NCI-H2227 (cell line): ENCODE data around the gene TADA2B.
"Not testable (repeated sequence)": the region's sequence is repeated elsewhere in the genome, so short reads cannot be mapped to it uniquely, and the experiment has no call there.

Experiments used
- DNase-seq: peaks from one replicate; lab custom pipeline; 2025; ENCODE audit not compliant: unreplicated experiment; lab: John Stamatoyannopoulos, UW

TADA2B gene

DNA sequence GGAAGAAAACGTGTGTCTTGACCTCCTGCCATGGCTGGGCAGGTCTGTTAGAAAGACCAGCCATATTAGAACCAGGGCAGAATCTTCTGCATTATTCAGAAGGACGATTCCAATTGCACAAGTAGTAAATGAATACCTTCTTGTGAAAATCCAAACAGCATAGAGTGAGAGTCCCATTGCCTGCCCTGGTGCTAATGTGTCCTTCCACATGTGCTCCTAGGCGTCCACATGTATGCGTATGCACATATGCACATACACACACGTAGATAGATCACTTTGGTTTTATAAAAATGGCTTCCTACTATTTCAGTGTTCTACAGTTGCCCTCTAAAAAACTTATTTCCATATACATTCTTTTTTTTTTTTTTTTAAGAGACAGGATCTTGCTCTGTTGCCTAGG lies 34.9 kb downstream of the TADA2B start:
- DNase-seq = no peak

DNA sequence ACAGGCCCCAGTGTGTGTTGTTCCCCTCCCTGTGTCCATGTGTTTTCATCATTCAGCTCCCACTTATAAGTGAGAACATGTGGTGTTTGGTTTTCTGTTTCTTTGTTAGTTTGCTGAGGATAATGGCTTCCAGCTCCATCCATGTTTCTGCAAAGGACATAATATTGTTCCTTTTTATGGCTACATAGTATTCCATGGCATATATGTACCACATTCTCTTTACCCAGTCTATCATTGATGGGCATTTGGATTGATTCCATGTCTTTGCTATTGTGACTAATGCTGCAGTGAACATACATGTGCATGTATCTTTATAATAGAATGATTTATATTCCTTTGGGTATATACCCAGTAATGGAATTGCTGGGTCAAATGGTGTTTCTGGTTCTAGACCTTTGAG lies 36.3 kb downstream of the TADA2B start:
- DNase-seq = not testable (repeated sequence)

DNA sequence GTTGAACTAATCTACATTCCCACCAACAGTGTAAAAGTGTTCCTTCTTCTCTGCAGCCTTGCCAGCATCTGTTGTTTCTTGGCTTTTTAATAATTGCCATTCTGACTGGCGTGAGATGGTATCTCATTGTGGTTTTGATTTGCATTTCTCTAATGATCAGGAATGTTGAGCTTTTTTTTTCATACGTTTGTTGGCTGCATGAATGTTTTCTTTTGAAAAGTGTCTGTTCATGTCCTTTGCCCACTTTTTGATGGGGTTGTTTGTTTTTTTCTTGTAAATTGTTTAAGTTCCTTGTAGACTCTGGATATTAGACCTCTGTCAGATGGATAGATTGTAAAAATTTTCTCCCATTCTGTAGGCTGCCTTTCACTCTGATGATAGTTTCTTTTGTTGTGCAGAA lies 36.7 kb downstream of the TADA2B start:
- not testable (repeated sequence) for DNase-seq

DNA sequence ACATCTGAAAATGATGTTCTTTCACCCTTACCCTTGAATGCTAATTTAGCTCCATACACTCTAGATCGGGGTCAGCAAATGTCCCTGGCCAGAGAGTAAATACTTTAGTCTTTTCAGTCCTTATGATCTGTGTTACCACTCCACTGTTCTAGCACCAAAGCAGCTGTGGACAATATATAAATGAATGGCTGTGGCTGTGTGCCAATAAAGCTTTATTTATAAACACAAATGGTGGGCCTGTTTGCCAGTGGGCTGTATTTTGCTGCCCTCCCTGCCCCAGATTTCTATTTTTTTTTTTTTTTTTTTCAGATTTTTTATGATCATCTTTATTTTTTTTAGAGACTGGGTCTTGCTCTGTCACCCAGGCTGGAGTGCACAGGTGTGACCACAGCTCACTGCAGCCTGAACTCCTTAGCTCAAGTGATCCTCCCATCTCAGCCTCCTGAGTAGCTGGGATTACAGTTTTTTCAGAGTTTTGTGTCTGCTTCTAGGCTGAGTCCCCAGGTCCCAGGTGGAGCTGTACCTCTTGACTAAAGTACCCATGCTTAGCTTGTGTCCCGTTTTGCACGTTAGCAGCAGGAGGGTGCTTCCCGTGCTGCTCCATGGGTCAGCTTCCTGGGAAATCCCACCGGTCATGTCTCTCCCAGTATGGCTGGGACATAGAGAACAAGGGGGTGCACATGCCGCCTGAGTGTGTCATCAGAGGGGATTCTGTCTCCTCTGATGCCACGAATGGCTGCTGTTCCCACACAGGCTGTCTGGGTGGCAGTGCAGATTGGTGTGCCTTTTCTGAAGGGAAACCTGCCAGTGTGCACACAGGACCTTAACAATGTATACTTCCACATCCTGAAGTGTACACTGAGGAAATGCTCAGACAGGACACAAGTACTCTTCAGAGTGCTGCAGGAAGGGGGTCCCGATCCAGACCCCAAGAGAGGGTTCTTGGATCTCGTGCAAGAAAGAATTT lies 40.7 kb downstream of the TADA2B start:
- DNase-seq = no peak

DNA sequence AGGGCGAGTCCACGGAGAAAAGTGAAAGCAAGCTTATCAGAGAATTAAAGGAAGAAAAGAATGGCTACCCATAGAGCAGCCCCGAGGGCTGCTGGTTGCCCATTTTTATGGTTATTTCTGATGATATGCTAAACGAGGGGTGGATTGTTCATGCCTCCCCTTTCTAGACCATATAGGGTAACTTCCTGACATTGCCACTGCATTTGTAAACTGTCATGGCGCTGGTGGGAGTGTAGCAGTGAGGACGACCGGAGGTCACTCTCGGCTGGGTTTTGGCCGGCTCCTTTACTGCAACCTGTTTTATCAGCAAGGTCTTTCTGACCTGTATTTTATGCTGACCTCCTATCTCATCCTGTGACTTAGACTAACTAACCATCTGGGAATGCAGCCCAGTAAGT lies 41.4 kb downstream of the TADA2B start:
- DNase-seq = not testable (repeated sequence)

DNA sequence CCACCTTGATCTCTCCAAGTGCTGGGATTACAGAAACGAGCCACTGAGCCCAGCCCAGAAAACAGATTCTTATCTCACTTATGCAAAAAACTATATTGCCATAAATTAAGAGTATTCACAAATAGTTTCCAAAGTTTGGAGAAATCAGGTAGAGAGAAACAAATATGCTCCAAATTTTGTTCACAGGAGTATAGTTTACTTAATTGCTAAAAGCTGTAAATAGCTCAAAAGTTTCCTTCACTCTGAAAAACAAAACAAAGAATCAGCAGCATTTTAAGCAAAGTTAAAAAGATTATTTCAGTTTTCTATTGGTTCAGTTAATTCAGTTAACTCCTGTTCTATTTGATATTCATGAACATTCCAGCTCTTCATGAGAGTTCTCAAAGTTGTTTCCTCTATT lies 43.2 kb downstream of the TADA2B start:
- DNase-seq = no peak

DNA sequence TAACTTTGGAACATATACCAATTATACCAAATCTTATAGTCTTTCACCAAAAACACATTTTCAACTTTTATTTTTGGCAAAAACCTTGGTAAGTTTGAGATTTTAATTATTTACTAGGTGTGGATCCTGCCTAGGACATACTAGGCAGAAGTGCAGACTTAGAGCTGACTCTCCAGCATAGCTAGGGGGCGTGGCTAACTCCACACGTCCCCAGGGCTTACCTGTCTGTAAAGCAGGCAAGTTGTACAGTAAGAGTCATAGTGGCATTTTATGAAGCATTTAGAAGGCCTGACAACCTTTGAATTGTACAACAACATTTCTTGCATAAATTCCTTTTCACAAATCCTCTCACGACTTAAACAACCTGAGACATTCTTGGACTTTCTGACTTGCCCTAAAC lies 43.9 kb downstream of the TADA2B start:
- no peak for DNase-seq

DNA sequence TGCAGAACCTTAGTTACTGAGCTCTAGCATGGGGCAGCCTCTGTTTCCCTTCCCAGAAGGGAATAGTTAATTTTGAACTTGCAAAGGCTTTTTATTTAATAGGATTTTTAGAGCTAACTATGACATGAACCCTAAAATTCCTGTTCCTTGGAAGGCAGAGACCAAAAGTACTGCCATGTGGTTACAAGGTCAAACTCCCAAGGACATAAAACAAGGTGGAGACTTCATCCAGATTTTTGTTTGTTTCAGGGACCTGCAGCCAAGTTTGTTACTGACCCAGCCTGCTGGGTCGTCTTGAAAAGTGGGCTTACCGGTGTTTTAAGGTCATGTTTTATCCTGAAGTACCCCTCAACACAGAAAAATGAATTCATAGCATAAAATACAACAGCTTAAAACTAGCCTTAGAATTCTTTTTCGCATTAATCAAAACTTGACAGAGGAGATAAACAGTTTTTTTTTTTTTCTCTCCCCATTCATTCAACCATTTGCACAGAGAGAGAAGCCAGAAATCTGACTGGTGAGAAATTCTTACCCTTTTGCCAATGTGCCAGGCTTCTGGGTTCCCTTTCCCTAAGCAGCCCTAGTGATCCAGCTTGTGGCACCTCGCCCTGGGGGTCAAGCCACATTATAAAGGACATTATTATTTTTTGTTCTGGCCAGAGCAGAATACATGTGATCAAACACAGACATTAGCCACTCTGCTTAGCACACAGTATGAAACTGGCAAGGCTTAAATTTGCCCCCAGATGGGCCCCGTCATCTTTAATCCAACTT lies 46.2 kb downstream of the TADA2B start:
- no peak for DNase-seq

DNA sequence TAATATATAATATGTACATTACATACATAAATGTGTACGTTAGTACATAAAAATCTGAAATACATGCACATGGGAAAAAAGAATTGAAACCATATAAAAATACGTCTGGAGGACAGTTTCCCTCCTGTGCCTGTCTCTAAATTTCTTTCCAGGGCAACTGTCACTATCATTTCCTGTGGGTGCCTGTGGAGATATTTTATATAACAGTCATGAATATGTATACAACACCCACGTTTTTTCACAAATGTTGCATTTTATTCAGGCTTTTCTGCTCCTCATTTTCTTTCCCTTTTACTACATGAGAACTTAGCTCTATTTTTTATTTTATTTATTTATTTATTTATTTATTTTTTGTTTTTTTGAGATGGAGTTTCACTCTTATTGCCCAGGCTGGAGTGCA lies 48.9 kb downstream of the TADA2B start:
- DNase-seq = no peak

DNA sequence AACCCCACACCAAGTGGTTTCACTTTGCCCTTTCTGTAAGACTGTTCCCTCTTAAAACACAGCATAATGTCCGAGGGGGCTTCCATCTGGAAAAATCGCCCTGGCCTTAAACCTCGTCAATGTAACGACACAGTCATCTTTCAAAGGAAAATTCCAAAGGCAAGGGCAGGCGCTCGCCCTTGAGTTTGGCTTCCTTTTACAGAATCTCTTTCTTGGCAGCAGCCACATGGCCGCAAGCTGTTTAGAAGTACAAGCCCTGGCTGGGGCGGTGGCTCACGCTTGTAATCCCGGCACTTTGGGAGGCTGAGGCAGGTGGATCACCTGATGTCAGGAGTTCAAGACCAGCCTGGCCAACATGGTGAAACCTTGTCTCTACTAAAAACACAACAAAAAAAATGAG lies 51.7 kb downstream of the TADA2B start:
- DNase-seq = no peak

DNA sequence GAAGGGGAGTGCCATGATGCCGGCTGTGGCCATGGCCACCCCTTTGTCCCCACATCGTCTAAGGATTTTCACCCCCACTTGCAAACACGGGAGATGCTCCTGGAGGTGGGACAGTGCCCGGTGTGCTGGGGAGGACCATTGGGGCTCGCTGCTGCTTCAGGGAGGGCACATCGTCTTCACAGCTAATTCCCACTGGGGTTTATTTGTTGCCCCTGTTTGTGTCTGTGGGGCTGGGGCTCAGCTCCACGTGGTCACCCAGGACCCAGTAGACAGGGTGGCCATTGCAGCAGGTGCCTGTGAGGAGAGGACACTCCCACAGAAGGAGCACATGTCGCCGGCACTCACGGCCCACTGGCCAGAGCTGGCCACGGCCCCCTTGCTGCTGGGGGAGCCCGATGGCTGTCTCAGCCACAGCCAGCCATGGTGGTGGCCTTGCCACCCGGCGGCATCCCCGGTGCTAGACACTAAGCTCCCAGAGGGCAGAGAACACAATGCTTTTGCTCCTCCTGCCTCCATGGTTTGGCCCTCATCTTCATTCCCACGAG lies 52.5 kb downstream of the TADA2B start:
- DNase-seq = no peak

DNA sequence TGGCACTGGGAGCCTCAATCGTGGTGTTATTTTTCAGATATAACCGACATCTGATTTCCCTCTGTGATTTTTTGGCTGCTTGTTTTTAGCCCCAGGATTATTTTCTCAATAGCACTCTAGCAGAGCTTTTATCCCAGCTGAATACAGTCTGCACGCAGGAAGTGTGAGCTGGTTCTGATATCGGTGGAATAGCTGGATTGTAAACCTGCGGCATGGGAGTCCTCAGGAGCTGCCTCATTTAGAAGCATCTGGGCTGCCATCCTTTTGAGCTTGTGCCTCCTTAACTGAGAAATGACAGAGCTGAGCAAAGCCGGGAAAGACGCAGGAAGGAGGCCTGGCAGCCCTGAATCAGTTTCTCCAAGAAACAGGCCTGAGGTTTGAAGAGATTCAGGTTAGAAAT lies 53.1 kb downstream of the TADA2B start:
- DNase-seq = no peak

DNA sequence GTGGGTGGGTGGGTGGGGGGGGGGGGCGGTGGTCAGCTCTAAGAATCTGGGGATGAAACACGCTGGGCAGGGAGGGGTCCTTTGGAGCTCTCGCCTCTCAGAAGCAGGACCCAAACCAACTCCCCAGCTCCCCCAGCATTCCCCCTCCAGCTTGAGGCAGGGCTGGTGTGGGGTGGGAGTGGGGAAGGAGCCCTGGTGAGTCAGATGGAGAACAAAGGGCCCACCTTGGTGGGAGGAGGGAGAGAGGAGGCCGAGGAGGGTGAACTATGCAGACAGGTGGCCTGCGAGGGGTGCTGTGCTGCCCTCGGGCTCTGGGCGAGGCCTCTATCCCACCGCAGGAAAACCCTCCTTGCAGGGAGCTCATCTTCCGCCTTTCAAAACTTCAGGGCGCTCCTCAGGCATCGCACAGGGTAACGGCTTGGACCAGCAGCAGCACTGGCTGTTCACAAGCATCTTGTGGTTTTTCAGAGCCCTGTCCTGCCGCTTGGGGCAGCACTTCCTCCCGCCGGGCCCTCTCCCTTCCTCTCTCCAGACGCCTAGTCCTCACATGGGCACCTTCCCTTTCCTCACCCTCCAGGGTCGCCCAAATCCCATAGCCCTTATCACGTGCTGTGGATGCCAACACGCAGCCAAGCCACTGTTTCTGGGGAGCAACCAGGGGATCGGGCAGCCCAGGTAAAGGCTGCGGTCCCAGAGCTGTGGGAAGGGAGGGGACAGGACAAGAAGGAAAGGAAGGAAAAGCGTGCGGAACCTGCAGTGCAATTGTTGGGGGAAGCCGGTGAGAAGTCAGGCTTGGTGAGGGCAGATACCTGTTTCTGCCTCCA lies 58.7 kb downstream of the TADA2B start:
- peak; percentile 58 for DNase-seq

DNA sequence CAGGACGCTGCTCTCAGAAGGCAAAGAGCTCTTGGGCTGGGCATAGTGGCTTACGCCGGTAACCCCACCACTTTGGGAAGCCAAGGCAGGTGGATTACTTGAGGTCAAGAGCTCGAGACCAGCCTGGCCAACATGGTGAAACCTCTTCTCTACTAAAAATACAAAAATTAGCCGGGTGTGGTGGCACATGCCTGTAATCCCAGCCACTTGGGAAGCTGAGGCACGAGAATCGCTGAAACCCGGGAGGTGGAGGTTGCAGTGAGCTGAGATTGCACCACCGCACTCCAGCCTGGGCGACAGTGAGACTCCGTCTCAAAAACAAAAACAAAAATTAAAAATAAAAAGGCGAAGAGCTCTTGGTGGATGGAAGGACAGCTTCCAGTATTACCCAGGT lies 59.3 kb downstream of the TADA2B start:
- not testable (repeated sequence) for DNase-seq

DNA sequence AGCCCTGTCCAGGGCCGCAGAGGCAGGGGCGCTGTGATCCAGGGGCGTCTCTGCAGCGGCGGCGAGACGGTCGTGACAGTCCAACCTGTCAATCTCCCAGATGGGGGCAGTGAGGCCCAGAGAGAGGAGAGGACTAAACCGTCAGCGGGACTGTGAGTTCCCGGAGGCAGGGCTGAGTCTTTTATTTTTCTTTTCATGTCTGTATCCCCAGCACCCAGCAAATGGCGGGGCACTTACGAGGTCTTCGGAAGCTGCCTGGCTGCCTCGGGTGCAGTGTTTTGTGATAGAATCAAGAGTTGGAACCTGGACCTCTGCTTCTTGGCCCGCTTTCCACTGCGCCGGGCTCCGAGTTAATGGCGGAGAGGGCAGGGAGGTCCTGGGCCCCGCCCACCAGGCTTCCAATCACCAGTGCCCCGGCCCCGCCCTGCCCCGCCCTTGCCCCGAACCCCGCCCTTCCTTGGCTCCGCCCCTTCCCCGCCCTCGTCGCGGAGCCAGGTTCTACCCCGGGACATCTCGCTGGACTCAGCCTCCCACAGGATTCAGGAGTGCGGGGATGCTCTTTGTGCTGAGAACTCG lies 59.9 kb downstream of the TADA2B start:
- DNase-seq = peak; percentile 50

DNA sequence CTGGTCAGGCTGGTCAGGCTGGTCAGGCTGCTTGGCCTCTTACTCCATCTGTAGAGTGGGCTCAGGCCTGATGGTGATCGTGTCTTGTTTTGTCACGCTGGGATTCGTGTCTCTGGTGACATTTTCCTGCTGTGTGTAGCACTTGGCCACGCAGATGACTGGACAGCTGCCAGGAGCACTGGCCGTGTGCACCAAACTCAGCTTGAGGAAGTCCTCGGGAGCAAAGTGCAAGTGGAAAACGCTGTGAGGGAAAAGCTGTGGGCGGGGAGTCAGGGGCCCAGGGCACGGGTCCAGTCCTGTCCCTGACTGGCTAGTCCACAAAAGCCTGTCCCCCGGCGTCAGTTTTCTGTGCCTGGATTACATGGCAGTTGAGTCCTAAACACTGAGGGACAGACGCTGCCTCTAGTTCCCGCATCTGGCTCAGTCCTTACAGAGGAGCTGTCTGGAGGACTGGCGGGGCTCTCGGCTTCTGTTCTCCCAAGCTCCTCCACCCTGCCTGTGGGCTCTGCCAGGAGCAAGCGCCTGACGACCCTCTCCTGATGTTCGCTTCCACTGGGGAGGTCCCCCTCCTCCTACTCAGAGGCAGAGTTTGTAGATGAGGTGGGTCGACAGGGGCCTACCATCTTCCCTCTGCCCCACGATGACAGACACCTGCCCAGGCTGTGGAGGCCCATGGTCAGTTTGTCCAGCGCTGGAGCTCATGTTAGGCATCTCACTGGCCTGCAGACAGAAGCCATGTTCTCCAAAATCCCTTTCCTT lies 60.6 kb downstream of the TADA2B start:
- peak; percentile 41 for DNase-seq

DNA sequence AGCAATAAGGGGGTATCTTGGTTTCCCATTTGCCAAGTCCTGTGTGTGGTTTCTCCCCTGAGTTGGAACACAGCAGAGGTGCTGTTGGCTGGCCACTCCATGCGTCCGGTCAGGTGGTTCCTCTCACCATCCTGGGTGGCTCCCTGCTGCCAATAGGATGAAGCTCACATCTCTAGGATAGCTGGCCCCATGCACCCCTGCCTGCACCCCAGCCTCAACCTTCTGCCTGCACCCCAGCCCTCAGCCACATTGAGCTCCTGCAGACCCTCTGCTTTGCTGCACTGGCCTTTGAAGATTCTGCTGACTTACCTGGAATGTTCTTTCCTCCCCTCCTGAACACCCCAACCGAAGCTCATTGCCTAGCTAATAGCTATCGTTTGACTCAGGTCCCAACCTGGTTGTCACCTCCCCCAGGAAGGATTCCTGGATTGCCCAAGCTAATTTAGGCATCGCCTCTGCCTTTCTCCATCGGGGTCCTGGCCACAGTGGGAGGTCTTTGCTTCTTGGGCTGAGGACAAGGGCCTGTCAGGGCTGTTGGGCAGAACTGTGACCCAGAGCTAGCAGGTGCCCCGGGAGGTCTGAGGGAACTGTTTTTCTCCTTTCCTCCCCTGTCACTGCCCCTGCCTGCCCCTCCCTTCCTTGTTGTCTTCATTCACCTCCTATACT lies 61.3 kb downstream of the TADA2B start:
- DNase-seq = no peak

DNA sequence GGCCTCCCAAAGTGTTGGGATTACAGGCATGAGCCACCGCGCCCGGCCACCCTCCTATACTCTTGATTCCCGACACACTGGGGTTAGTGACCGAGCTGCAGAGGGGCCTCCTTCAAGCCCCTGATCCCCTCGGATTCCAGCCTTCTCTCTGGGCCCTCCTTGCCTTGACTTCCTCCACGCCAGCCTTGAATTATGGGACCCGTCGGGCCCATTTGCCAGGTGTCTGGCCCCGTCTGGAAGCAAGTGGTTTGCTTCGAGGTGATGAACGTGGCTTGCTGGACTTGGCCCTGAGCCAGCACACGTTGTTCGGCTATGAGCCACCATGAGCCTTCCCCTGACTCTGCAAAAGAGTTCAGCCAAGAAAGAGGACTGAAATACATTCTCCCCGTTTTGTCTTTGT lies 62.1 kb downstream of the TADA2B start:
- DNase-seq = no peak

DNA sequence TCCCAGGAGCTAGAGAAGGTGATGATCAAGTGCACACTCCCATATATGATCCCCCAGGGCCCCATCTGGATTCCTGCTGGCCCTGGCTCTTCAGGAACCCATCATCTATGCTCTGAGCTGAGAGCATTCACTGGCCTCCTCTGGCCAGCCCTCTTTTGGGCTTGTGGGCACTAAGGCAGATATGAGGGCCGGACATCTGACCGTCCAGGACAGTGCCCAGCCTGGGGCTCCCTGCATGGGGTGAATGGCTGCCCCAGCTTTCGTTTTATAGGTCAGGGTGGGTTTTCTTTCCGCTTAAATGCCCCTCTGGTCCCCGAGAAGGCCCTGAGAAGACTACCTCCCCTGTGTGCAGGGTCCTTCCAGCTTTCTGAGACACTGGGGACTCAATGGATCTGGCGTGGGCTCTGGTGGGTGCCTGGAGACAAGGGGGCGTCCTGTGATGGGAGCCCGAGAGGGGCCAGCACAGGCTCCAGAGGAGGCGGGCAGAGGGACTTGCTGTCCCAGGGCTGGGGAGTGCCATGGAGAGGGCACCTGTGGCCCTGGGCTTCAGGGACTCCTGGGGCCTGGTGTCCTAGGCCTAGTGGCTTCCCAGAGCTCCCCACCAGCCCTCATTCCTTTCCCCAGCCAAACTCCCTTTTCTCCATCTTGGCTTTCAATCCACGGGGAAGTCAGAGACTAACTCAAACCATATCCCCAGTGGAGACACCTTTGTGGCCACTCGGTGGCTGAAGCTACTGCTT lies 64.2 kb downstream of the TADA2B start:
- DNase-seq = no peak
